HEK293T (cell line): ENCODE results near the gene WRNIP1.

Source experiments
- FOXK2 ChIP-seq: fragments of 450-650 bp; IDR thresholded peaks from 2 replicates; pipeline ENCODE4 v1.6.1; 2016; ENCODE audit warnings: mild to moderate bottlenecking
- HDGF ChIP-seq: fragments of 450-650 bp; IDR thresholded peaks from 2 replicates; pipeline ENCODE4 v1.6.1; 2017; ENCODE audit warnings: antibody characterized with exemption, borderline replicate concordance

DNA sequence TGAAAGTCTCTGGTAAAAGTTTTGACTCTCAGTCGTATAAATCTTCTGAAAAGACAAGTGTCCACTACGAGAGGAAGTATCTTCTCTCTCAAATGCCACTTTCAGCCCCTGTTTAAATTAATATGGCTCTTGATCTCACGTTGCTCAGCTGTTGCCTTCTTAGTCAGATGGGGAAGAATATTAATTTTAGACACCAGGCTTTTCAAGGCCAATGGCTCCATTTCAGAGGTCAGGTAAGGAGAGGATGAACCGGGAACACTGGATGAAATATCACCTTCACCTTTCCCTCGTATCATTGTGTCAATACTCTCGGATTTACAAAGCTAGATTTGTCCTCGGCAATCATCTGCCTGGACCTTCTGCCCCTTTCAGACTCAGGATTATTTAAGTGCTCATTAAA, 14.4 kb upstream of the WRNIP1 start, which contains the start of gene MYLK4:
- TF ChIP-seq FOXK2 (no peak), HDGF (no peak)
